ENCODE results near the gene PIANP.
"Not testable (repeated sequence)": the region's sequence is repeated elsewhere in the genome, so short reads cannot be mapped to it uniquely, and the experiment has no call there.

Gene PIANP, protein sequence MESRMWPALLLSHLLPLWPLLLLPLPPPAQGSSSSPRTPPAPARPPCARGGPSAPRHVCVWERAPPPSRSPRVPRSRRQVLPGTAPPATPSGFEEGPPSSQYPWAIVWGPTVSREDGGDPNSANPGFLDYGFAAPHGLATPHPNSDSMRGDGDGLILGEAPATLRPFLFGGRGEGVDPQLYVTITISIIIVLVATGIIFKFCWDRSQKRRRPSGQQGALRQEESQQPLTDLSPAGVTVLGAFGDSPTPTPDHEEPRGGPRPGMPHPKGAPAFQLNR

DNA sequence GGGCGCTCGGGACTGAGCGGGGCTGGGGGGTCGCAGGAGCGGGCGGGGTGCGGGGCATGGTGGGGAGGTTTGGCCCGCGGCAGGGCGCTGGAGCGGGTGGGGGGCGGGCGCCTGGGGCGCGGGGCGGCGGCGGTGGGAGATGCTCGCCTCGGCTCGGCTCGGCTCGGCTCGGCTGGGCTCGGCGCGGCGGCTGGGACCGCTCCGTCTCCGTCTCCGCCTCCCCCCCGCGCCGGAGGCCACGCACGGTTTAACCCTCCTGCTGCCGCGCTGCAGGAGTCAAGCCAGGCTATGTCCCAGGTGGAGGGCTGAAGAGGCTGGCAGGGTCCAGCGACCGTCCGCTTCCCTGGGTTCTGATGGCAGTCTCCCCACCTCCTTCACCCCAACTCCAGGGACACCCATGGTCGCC, at the start of gene PIANP:
TSS of gene PIANP (minus strand) at position 170 of the 406 bp plus-strand sequence. CDS start 2,754 bp downstream, outside the sequence.
- DNase-seq (ENCODE audit: low read depth, low spot score): no peak

DNA sequence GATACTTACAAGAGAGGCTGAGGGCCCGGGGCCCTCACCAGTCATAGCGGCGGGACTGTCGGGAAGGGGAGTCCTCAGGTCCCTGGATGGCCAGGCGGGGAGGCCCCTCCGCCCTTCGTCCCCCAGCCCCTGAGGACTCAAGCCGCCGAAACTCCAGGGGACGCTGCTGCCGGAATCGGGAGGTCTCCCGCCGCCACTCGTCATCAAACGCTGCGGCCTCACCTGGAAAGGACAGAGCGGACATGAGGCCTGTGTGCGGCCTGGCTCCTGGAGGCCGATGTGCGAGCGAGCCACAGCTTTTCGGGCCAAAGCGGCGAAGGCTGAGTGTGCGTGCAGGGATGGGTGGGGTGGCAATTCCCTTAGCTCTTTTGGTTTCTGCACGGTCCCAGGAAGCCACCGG, 48.1 kb upstream of the PIANP start:
- no peak for DNase-seq (ENCODE audit: low read depth, low spot score)

DNA sequence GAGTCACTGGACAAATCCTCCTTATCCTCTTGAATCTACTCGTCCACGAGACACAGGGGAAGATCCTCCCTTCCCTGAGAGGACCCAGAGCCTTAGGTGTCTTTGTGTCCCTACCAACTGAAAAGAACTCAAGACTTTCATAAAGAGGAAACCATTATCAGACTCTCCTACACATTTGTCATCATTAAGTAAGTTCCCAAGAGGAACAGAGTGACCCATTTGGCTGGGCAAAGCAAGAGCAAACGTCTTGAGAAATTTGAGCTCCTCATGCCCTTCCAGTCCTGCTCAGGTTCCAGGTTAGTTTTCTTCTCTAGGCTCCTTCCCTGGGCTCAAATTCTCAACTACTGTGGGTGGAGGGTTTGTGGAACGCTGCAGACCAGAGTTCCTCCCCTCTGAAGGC, 46.6 kb upstream of the PIANP start:
- no peak for DNase-seq (ENCODE audit: low read depth, low spot score)

DNA sequence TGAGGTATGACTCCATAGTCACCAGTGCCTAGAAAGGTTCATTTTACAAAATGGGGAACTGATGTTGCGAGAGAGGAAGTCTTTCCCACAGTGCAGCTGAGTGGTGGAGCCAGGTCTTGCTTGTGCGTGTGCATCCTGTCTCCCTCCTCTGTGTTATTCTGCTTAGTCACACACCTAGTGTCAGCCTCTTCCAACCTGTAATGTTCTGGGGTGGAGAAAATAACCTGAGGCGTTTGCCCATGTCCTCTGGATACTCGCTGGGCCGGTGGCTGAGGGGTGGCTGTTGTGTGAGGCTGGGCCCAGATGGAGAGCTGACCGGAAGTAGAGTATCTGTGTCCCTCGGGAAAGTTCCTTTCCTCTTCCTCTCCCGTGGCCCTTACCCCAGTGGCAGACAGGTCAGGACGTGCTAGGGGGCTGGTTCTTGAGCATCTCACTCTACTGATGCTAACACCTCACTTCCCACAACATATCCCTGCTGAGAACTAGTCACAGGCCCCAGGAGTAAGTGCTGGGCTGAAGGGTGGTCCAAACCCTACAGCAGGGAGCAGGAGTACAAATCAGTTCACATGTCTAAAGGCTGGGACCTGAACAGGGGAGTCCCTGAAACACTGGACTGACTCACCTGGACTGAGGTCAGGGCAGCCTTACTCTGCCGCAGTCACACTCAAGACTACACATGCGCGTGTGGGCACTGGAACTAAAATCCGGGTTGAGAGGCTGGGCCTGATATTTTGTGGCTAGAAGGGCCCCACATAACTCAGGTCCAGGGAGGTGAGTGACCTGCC, 45.3 kb upstream of the PIANP start:
- DNase-seq (ENCODE audit: low read depth, low spot score): no peak

DNA sequence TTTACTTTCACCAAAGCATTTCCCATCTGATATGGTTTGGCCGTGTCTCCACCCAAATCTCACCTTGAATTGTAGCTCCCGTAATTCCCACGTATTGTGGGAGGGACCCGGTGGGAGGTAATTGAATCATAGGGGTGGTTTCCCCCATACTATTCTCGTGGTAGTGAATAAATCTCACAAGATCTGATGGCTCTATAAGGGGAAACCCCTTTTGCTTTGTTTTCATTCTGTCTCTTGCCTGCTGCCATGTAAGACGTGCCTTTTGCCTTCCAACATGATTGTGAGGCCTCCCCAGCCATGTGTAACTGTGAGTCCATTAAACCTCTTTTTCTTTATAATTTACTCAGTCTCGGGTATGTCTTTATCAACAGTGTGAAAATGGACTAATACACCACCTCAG, 42.7 kb upstream of the PIANP start:
- DNase-seq (ENCODE audit: low read depth, low spot score): not testable (repeated sequence)

DNA sequence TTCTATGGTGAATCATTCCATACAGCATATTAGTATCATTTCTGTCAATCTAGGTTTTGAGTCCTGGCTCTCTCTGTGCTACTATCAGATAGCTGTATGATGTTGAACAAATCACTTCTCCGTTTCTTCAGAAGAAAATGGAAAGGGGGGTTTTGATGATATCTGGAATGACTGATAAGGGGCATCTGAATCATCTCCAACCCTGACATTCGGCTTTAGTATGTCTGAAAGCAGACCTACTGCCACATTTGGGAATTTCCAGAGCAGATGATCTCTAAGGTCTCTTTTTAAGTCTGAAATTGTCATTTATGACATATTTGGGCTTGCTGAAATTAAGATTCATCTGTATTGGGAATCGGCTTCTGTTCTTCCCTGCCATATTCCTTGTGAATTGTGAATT, 42.2 kb upstream of the PIANP start:
- no peak for DNase-seq (ENCODE audit: low read depth, low spot score)

DNA sequence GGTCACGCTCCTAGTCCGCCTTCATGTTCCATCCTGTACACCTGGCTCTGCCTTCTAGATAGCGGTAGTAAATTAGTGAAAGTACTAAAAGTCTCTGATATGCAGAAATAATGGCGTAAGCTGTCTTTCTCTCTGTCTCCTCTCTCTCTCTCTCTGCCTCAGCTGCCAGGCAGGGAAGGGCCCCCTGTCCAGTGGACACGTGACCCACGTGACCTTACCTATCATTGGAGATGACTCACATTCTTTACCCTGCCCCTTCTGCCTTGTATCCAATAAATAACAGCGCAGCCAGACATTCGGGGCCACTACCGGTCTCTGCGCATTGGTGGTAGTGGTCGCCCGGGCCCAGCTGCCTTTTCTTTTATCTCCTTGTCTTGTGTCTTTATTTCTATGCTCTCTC, 41.5 kb upstream of the PIANP start:
- DNase-seq (ENCODE audit: low read depth, low spot score): not testable (repeated sequence)

DNA sequence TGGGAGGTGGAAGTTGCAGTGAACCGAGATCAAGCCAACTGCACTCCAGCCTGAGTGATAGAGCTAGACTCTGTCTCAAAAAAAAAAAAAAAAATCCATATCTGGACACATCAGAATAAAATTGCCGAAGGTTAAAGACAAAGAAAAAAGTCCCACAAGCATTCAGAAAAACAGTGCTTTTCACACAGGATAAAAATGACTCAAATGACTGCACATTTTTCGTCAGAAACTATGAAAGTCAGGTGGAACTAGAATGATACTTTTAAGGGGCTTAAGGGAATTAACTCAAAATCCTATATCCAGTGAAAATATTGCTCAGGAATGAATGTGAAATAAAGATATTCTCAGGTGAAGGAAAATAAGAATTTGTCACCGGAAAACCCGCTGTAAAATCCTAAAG, 36.1 kb upstream of the PIANP start:
- DNase-seq (ENCODE audit: low read depth, low spot score): no peak

DNA sequence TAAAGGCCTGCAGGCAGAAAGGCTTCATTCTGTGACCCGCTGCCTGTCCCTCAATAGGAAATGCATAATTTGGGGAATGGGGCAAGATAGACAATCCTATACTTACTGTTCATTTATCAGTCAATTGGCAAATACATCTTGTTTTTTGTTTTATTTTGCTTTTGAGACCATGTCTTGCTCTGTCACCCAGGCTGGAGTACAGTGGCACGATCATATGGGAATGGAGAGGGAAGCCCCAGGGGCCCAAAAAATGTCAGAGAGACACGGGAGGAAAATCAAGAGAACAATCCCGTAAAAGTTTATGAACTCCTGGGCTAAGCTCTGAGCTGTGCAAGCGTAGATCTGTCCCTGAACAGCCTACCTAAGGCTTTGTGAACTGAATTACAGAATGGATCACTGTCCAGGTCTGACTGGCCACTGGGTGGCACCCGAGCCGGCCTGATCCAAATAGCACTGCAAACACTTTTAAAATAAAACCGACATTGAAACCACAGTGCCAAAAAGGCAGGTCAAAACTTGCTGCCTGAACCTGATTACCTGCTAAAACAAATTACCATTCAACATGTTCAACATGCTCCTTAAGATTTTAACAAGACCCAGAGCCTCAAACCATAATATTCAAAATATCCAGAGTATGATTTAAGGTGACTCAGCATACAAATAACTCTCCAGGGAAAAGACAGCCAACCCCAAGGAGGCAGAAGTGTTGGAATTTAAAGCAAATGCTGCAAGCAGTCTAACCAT, 35.0 kb upstream of the PIANP start:
- no peak for DNase-seq (ENCODE audit: low read depth, low spot score)

DNA sequence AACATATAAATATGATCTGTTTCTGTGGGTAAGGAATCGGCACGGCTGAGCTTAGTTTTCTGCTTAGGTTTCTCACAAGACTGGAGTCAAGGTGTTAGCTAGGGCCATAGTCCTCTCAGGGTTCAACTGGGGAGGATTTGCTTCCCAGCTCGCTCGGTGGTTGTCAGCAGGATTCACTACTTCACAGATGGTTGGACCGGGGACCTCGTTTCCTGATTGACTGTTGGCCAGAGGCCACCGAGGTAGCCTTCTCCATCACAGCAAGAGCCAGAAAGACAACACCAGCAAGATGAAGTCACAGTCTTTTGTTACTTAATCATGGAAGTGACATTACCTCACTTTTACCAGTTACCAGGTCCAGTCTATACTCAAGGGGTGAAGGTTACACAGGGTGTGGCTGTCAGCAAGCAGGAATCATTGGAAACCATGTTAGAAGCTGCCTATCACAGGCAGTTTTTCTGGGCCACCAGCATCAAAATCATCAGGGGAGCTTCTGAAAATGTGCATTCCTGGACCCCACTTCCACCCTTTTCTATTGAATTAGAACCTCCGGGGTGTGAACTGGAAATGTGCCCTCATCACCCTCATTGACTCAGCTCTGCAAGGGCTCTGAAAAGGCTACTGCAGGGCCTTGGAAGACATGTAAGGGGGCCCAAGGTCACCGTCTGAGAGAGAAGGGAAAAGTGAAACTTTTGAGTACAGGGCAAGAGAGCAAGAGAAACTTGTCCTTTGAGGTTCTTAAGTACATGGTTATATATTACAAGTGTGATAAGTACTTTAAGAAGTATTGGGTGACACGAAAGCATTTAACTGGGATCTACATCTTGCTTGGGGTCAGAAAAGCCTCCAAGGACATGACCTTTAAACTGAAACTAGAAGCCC, 34.1 kb upstream of the PIANP start:
- DNase-seq (ENCODE audit: low read depth, low spot score): no peak

DNA sequence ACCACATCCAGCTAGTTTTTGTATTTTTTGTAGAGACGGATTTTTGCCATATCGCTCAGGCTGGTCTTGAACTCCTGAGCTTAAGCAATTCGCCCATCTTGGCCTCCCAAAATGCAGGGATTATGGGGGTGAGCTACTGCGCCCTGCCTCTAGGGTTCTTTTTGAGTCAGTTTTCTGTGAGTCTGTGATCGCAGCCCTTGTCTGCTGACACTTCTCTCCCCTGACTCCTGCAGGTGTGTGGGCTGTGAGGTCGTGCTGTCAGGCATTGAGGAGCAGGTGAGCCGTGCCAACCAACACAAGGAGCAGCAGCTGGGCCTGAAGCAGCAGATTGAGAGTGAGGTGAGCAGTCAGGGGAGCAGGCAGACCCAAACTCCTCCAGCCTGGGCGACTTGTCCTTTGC, 29.6 kb upstream of the PIANP start:
- no peak for DNase-seq (ENCODE audit: low read depth, low spot score)

DNA sequence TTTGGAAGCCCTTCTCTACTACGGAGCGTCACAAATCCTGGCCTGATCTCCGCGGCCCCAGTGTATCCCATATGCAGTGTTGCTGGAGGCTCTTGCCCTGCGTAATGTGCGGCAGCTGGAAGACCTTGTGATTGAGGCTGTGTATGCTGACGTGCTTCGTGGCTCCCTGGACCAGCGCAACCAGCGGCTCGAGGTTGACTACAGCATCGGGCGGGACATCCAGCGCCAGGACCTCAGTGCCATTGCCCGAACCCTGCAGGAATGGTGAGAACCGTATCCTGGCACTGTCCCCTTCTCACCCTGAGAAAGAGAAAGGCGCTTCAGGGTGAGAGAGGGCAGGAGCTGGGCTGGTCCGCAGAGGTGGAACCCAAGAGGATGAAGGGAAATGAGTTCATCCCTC, 28.6 kb upstream of the PIANP start:
- DNase-seq (ENCODE audit: low read depth, low spot score): no peak

DNA sequence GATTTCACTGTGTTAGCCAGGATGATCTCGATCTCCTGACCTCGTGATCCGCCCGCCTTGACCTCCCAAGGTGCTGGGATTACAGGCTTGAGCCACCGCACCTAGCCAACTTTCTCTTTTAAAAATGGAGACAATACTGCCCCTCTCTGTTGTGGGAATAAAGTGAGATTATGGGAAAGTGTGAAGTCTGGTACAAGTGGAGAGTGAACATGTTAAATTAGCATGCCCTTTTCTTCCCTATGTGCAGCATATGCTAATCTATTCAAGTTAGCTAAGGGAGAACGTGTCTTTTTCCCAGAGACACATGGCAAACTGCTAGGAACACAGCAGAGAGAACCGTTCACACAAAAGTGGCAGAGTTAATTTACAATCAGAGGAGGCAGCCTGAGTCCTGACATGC, 24.7 kb upstream of the PIANP start:
- no peak for DNase-seq (ENCODE audit: low read depth, low spot score)

DNA sequence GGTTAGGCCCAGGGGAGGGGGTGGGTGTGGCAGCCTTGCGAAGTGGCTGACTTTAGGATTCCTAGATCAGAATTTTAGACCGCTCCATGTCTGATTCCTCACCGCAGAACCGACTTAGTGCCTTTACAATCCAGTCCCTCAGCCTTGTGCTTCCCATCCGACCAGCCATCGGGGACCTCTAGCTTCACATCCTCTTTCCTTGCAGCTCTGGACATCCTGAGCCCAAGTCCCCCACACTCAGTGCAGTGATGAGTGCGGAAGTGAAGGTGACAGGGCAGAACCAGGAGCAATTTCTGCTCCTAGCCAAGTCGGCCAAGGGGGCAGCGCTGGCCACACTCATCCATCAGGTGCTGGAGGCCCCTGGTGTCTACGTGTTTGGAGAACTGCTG, 23.8 kb upstream of the PIANP start:
- DNase-seq (ENCODE audit: low read depth, low spot score): no peak

DNA sequence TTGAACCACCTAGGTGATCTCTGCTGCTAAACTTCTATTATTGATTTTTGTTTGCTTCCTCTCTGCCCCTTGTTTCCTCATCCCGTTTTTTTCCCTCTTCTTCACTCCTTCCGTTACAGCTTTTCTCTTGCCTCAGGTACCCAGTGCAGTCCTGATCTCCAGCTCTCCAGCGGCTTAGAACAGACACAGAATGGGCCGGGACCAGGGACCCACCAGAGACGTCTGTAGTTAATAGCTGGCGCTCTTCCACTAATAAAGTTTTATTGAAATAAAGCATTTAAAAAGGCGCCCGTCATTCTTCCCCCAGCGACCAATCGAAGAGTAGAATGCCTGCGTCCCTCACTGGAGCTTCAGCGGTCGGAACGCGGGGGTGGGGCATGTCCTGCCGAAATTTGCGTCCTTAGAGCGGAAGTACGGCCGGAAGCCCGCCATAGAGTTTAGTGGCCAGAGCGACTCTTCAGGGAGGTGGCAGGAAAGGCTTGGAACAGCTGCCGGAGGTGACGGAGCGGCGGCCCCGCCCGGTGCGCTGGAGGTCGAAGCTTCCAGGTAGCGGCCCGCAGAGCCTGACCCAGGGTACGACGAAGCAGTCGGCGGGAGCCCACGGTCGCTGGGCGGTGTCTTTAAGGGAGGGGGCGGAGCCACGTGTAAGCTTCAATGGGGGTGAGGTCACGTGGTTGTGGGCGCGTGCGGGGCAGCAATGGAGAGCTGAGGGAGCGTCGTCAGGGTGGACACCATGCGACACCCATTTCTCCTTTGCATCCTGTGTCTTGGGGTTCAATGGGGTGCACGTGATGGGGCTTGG, 23.2 kb upstream of the PIANP start, which contains the start of gene COPS7A:
TSS of gene COPS7A (plus strand) at position 440 of the 802 bp plus-strand sequence. CDS start 611 bp downstream, outside the sequence.
- peak; percentile 96 for DNase-seq (ENCODE audit: low read depth, low spot score)

DNA sequence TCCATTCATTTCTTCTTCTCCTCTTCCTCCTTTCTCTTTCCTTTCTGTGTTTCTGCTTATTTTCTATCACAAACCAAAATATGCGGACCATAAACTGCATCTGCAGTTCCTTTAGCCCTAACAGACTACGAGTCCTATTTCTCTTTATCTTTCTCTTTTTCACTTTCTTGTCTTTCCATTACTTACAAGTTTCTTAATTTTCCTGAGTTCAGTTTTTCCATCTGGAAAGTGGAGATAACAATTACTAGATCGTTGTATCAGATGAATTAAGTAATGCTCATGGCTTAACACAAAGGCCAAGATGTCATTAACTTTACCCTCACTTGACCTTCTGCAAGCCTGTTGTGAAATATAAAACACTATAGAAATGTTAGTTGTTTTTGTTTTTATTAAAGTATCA, 22.2 kb upstream of the PIANP start:
- no peak for DNase-seq (ENCODE audit: low read depth, low spot score)

DNA sequence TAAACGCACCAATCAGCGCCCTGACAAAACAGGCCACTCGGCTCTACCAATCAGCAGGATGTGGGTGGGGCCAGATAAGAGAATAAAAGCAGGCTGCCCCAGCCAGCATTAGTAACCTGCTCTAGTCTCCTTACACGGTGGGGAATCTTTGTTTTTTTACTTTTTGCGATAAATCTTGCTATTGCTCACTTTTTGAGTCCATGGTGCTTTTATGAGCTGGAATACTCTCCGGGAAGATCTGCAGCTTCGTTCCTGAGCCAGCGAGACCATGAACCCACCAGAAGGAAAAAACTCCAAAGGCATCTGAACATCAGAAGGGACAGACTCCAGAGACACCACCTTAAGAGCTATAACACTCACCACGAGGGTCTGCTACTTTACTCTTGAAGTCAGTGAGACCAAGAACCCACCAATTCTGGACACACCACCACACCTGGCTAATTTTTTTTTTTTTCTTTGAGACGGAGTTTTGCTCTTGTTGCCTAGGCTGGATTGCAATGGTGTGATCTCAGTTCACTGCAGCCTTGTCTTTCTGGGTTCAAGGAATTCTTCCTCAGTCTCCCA, 16.3 kb upstream of the PIANP start:
- no peak for DNase-seq (ENCODE audit: low read depth, low spot score)

DNA sequence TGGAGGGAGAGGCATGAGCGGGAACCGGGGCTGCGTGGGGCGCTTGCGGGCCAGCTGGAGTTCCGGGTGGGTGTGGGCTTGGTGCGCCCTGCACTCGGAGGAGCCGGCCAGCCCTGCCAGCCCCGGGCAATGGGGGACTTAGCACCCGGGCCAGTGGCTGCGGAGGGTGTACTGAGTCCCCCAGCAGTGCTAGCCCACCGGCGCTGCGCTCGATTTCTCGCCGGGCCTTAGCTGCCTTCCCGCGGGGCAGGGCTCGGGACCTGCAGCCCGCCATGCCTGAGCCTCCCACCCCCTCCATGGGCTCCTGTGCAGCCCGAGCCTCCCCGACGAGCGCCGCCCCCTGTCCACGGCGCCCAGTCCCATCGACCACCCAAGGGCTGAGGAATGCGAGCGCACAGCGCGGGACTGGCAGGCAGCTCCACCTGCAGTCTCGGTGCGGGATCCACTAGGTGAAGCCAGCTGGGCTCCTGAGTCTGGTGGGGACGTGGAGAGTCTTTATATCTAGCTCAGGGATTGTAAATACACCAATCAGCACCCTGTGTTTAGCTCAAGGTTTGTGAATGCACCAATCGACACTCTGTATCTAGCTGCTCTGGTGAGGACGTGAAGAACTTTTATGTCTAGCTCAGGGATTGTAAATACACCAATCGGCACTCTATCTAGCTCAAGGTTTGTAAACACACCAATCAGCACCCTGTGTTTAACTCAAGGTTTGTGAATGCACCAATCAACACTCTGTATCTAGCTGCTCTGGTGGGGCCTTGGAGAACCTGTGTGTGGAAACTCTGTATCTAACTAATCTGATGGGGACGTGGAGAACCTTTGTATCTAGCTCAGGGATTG, 15.6 kb upstream of the PIANP start:
- not testable (repeated sequence) for DNase-seq (ENCODE audit: low read depth, low spot score)

DNA sequence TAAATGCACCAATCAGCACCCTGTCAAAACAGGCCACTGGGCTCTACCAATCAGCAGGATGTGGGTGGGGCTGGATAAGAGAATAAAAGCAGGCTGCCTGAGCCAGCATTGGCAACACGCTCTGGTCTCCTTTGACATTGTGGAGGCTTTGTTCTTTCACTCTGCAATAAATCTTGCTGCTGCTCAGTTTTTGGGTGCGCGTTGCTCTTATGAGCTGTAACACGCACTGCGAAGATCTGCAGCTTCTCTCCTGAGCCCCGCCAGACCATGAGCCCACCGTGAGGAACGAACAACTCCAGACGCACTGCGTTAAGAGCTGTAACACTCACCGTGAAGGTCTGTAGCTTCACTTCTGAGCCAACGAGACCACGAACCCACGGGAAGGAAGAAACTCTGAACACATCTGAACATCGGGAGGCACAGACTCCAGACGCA, 8.4 kb upstream of the PIANP start:
- no peak for DNase-seq (ENCODE audit: low read depth, low spot score)
